ENCODE data around the gene CNP.

- no peak for TF ChIP-seq CTCF (conservative IDR thresholded peaks at IDR 0.05 in 1 of 2, IDR thresholded peaks at IDR 0.05 in 1 of 2; ENCODE audit: extremely low read depth in 1 of 2, insufficient read depth in 1 of 2, low read depth in 1 of 2, low read length in 2 of 2)
- TF ChIP-seq EZH2 (IDR thresholded peaks at IDR 0.05; ENCODE audit: borderline replicate concordance, low read length): no peak
These were observed 26.9 kb upstream of the CNP start for GRCh38 chr17:41939693-41940090.

All from mammary epithelial cell (primary cell).